PC-3 (cell line): Measurements from ENCODE around the gene TBC1D8. TPM values are rescaled to one million over a fixed set of nuclear protein-coding genes. Genes with fewer than 3 reads are reported as not detected.

Source experiments
- ATAC-seq: fragments of 200-7000 bp; cut with Tn5 transposase; 2 replicates; pipeline ENCODE4 v1.9.1; 2020; ENCODE audit warnings: mild to moderate bottlenecking, moderate library complexity
- BruUV-seq: library from RNA; stranded (reverse); fragments of 400-500 nt; replicated peaks from 2 replicates; lab custom pipeline; 2021; lab: Mats Ljungman, UMichigan
- CTCF ChIA-PET: fragments of 300-600 bp; sonication (Branson Sonifier 250); formaldehyde crosslinking; loops from one replicate; lab custom pipeline; 2022; ENCODE audit warnings: antibody characterized with exemption; lab: Charles Lee
- POLR2A ChIA-PET: fragments of 300-600 bp; sonication (Branson Sonifier 250); formaldehyde crosslinking; loops from one replicate; lab custom pipeline; 2022; ENCODE audit warnings: antibody characterized with exemption; ENCODE audit not compliant: unreplicated experiment; lab: Charles Lee
- DNase-seq: peaks from one replicate; pipeline ENCODE4 v3.0.0-alpha.2; 2015
- H2AFZ ChIP-seq: fragments of 300-600 bp; sonication (generic); 2 replicates; pipeline ENCODE4 v1.6.0; 2016; ENCODE audit warnings: antibody characterized with exemption, low read length
- H3F3A ChIP-seq: fragments of 300-600 bp; sonication (generic); one replicate; pipeline ENCODE4 v1.6.0; 2017; ENCODE audit warnings: antibody characterized with exemption, low read length, control low read depth, mild to moderate bottlenecking; ENCODE audit not compliant: unreplicated experiment
- H3K27ac ChIP-seq: fragments of 300-600 bp; sonication (generic); 2 replicates; pipeline ENCODE4 v1.5.1; 2016; ENCODE audit warnings: mild to moderate bottlenecking, low read length
- H3K27me3 ChIP-seq: fragments of 300-600 bp; sonication (generic); 2 replicates; pipeline ENCODE4 v1.6.1; 2016; ENCODE audit warnings: low read length, mixed read lengths
- H3K36me3 ChIP-seq: fragments of 300-600 bp; sonication (generic); 2 replicates; pipeline ENCODE4 v1.6.1; 2016; ENCODE audit warnings: low read depth, mixed run types, low read length, mixed read lengths
- H3K4me1 ChIP-seq: fragments of 300-600 bp; sonication (generic); 2 replicates; pipeline ENCODE4 v1.5.1; 2016; ENCODE audit warnings: low read length; ENCODE audit not compliant: insufficient read depth
- H3K4me2 ChIP-seq: fragments of 300-600 bp; sonication (generic); 2 replicates; pipeline ENCODE4 v1.6.0; 2016; ENCODE audit warnings: low read length
- H3K4me3 ChIP-seq: fragments of 300-600 bp; sonication (generic); 2 replicates; pipeline ENCODE4 v1.5.1; 2016; ENCODE audit warnings: mild to moderate bottlenecking, low read length, mixed read lengths
- H3K79me2 ChIP-seq: fragments of 300-600 bp; sonication (generic); 2 replicates; pipeline ENCODE4 v1.6.1; 2017; ENCODE audit warnings: low read length, mixed read lengths
- H3K9ac ChIP-seq: fragments of 300-600 bp; sonication (generic); 2 replicates; pipeline ENCODE4 v1.6.0; 2016; ENCODE audit warnings: mild to moderate bottlenecking, low read length
- H3K9me2 ChIP-seq: fragments of 300-600 bp; sonication (generic); replicated peaks from 2 replicates; pipeline ENCODE4 v1.6.1; 2016; ENCODE audit warnings: mixed run types, low read length, mixed read lengths
- H3K9me3 ChIP-seq: fragments of 300-600 bp; sonication (generic); 2 replicates; pipeline ENCODE4 v1.6.1; 2016; ENCODE audit warnings: low read length, mixed read lengths
- H4K20me1 ChIP-seq: fragments of 300-600 bp; sonication (generic); 2 replicates; pipeline ENCODE4 v1.6.1; 2016; ENCODE audit warnings: low read length, mixed read lengths
- CTCF ChIP-seq: fragments of 300-600 bp; sonication (generic); conservative IDR thresholded peaks from 2 replicates; pipeline ENCODE4 v1.5.1; 2017; ENCODE audit warnings: antibody characterized with exemption, low read depth, mild to moderate bottlenecking, low read length
- EZH2 ChIP-seq: fragments of 300-600 bp; sonication (generic); IDR thresholded peaks from one replicate; pipeline ENCODE4 v1.6.1; 2017; ENCODE audit warnings: antibody characterized with exemption, mild to moderate bottlenecking, low read length; ENCODE audit not compliant: unreplicated experiment
- EZH2phosphoT487 ChIP-seq: fragments of 300-600 bp; sonication (generic); IDR thresholded peaks from 2 replicates; pipeline ENCODE4 v1.6.1; 2018; ENCODE audit warnings: mild to moderate bottlenecking, antibody characterized with exemption, low read length, borderline replicate concordance
- intact Hi-C: fragments of 100-400 bp; cut with micrococcal nuclease; formaldehyde crosslinking; loops from 2 replicates; pipeline ENCODE4 v1.9.0; 2023
- total RNA-seq: library from RNA; depleted of rRNA; stranded (reverse); fragments of >200 nt; gene quantifications from 2 replicates; pipeline ENCODE4 v1.2.3, GENCODE V29; 2014

TBC1D8 gene
- total RNA-seq, 1 experiment from 2014 or later: 39.7 TPM

GRCh38 chr2:100980046-100980445, 171.1 kb downstream of the TBC1D8 start:
- no peaks in the 10 kb centered on the region for H3K27me3 ChIP-seq
- H3F3A ChIP-seq: no peaks in the 10 kb centered on the region
- H4K20me1 ChIP-seq: peaks cover under 1% of the 10 kb centered on the region; the same call in 1 of the 2 replicates
- no peak overlapping the region for H3K4me3 ChIP-seq
- H3K9ac ChIP-seq: no peak overlapping the region
- ATAC-seq: no peak
- no TSS peak for BruUV-seq
- peaks cover 26% of the 10 kb centered on the region for H3K36me3 ChIP-seq
- intact Hi-C loops: no loop called here
- ChIA-PET CTCF (no interaction called here), POLR2A (no interaction called here)
- H2AFZ ChIP-seq: no peak overlapping the region
- H3K79me2 ChIP-seq: no peaks in the 10 kb centered on the region
- no peak overlapping the region for H3K27ac ChIP-seq
- H3K4me1 ChIP-seq: peaks cover 5% of the 10 kb centered on the region; the same call in 1 of the 2 replicates
- no peak overlapping the region for H3K4me2 ChIP-seq
- H3K9me3 ChIP-seq: no peaks in the 10 kb centered on the region
- H3K9me2 ChIP-seq: no peaks in the 10 kb centered on the region
- TF ChIP-seq EZH2phosphoT487 (no peak), CTCF (no peak), EZH2 (no peak)
- DNase-seq: no peak

DNA sequence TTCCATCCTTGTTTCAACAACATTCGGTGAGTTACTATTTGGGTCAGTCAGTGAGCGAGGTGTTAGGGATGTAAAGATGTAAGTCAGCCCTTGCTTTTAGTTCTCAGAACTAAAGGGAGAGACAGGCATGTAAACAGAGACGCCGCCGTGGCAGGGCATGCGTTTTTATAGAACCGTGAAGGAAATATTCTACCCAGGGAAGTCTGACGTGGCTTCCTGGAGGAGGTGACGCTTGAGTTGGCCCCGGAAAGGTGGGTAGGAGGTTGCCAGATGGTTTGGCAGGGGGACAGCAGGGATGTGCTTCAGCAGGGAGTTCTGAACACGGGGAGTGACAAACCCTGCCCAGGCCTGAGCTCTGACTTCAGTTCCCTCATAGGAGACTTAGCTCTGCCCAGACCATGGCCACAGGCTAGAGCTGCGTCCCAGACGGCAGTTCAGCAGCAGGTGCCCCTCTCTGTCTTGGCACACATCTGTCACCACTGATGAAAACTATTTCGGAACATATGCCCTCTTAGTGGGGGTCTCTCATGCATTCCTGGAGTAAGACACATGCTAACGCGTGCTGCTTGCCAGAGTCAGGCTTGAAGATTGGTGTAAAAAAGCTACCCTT, 172.5 kb downstream of the TBC1D8 start:
- H3F3A ChIP-seq: no peaks in the 10 kb centered on the region
- H3K27me3 ChIP-seq: no peaks in the 10 kb centered on the region
- ATAC-seq (no peak), DNase-seq (no peak)
- BruUV-seq: no TSS peak
- H3K9me3 ChIP-seq: no peaks in the 10 kb centered on the region
- H3K4me1 ChIP-seq: peaks cover 5% of the 10 kb centered on the region; the same call in 1 of the 2 replicates
- H3K79me2 ChIP-seq: no peaks in the 10 kb centered on the region
- H3K9ac ChIP-seq: no peak overlapping the region
- H3K36me3 ChIP-seq: peaks cover 25% of the 10 kb centered on the region
- no peak overlapping the region for H3K4me2 ChIP-seq
- TF ChIP-seq EZH2phosphoT487 (no peak), CTCF (no peak), EZH2 (no peak)
- H3K9me2 ChIP-seq: no peaks in the 10 kb centered on the region
- H2AFZ ChIP-seq: no peak overlapping the region
- H3K27ac ChIP-seq: no peak overlapping the region
- intact Hi-C loops: no loop called here
- ChIA-PET CTCF (no interaction called here), POLR2A (no interaction called here)
- no peak overlapping the region for H3K4me3 ChIP-seq
- H4K20me1 ChIP-seq: no peaks in the 10 kb centered on the region

- ATAC-seq: no peak
- BruUV-seq: no TSS peak
- no peaks in the 10 kb centered on the region for H3K9me3 ChIP-seq
- H3K27ac ChIP-seq: no peak overlapping the region
- no peak for DNase-seq
- H2AFZ ChIP-seq: no peak overlapping the region
- H3K9ac ChIP-seq: no peak overlapping the region
- no peak overlapping the region for H3K4me3 ChIP-seq
- H3K79me2 ChIP-seq: no peaks in the 10 kb centered on the region
- H3K36me3 ChIP-seq: peaks cover 28% of the 10 kb centered on the region
- ChIA-PET CTCF (no interaction called here), POLR2A (no interaction called here)
- TF ChIP-seq CTCF (no peak), EZH2phosphoT487 (no peak), EZH2 (no peak)
- H3F3A ChIP-seq: no peaks in the 10 kb centered on the region
- no peaks in the 10 kb centered on the region for H3K9me2 ChIP-seq
- H3K4me2 ChIP-seq: no peak overlapping the region
- intact Hi-C loops: no loop called here
- H3K27me3 ChIP-seq: no peaks in the 10 kb centered on the region
- no peaks in the 10 kb centered on the region for H4K20me1 ChIP-seq
- peaks cover 5% of the 10 kb centered on the region; the same call in 1 of the 2 replicates for H3K4me1 ChIP-seq
Measured at GRCh38 chr2:100977511-100977910, 173.7 kb downstream of the TBC1D8 start.
